Left renal cortex interstitium (tissue), 4 donors: ENCODE measurements around the gene KIF13A. TPM values are rescaled to one million over a fixed set of nuclear protein-coding genes. Genes with fewer than 3 reads are reported as not detected.
"Not testable (repeated sequence)": the region's sequence is repeated elsewhere in the genome, so short reads cannot be mapped to it uniquely, and the experiment has no call there.

ENCODE experiments used
- DNase-seq, 4 donors: peaks; one replicate each; pipeline ENCODE4 v3.0.0-alpha.2; 2013; ENCODE audit warnings: low read depth in 4 of 4, low spot score in 2 of 4, missing footprints in 1 of 4
- polyA plus RNA-seq, 4 donors: library from polyadenylated mRNA; unstranded; fragments of 120-200 nt; gene quantifications; one replicate each; pipeline ENCODE4 v1.2.1, GENCODE V29; 2013; ENCODE audit not compliant: insufficient read length in 4 of 4

Gene KIF13A
- polyA plus RNA-seq, 4 donors = 31.7 to 41.5 (median 37.0) TPM

GRCh38 chr6:17856306-17856705 lies 131.1 kb downstream of the KIF13A start:
- DNase-seq = no peak

GRCh38 chr6:17855381-17855780 lies 132.1 kb downstream of the KIF13A start:
- no peak for DNase-seq

- no peak for DNase-seq
Observed at GRCh38 chr6:17853533-17853932, 133.9 kb downstream of the KIF13A start.

GRCh38 chr6:17851720-17852161 lies 135.7 kb downstream of the KIF13A start:
- no peak for DNase-seq

- no peak for DNase-seq
Observed at GRCh38 chr6:17851001-17851719, 136.3 kb downstream of the KIF13A start.

- DNase-seq = no peak
Observed at GRCh38 chr6:17850281-17850680, 137.2 kb downstream of the KIF13A start.

- DNase-seq = no peak
Observed at GRCh38 chr6:17847203-17847760, 140.2 kb downstream of the KIF13A start.

- no peak for DNase-seq
Observed at GRCh38 chr6:17846762-17847161, 140.7 kb downstream of the KIF13A start.

- DNase-seq = no peak
Observed at GRCh38 chr6:17845598-17845997, 141.8 kb downstream of the KIF13A start.

GRCh38 chr6:17844967-17845366 lies 142.5 kb downstream of the KIF13A start:
- DNase-seq = not testable (repeated sequence)

GRCh38 chr6:17842934-17843821 lies 144.3 kb downstream of the KIF13A start:
- no peak for DNase-seq

GRCh38 chr6:17842014-17842776 lies 145.2 kb downstream of the KIF13A start:
- no peak for DNase-seq

- DNase-seq = no peak
Observed at GRCh38 chr6:17839513-17840223, 147.8 kb downstream of the KIF13A start.

GRCh38 chr6:17836293-17836692 lies 151.1 kb downstream of the KIF13A start:
- no peak for DNase-seq

GRCh38 chr6:17835784-17836183 lies 151.7 kb downstream of the KIF13A start:
- no peak for DNase-seq

- DNase-seq = no peak
Observed at GRCh38 chr6:17831135-17831534, 156.3 kb downstream of the KIF13A start.

GRCh38 chr6:17829905-17830304 lies 157.5 kb downstream of the KIF13A start:
- DNase-seq = no peak

- no peak for DNase-seq
Observed at GRCh38 chr6:17828149-17828548, 159.3 kb downstream of the KIF13A start.

- no peak for DNase-seq
Observed at GRCh38 chr6:17826301-17826700, 161.1 kb downstream of the KIF13A start.

GRCh38 chr6:17820055-17820454 lies 167.4 kb downstream of the KIF13A start:
- no peak for DNase-seq
